PC-9 (cell line): Measurements from ENCODE around the gene CD19. TPM values are rescaled to one million over a fixed set of nuclear protein-coding genes. Genes with fewer than 3 reads are reported as not detected.
"Not testable (repeated sequence)": the region's sequence is repeated elsewhere in the genome, so short reads cannot be mapped to it uniquely, and the experiment has no call there.

ENCODE experiments used
- BruUV-seq: library from RNA; stranded (reverse); fragments of 400-500 nt; replicated peaks from 2 replicates; lab custom pipeline; 2021; lab: Mats Ljungman, UMichigan
- CTCF ChIA-PET: fragments of 300-600 bp; sonication (Branson Sonifier 250); formaldehyde crosslinking; loops from one replicate; lab custom pipeline; 2022; ENCODE audit warnings: antibody characterized with exemption; lab: Charles Lee
- POLR2A ChIA-PET: fragments of 300-600 bp; sonication (Branson Sonifier 250); formaldehyde crosslinking; loops from one replicate; lab custom pipeline; 2022; ENCODE audit warnings: antibody characterized with exemption; ENCODE audit not compliant: unreplicated experiment; lab: Charles Lee
- DNase-seq, 2 experiments: peaks; one replicate each; pipeline versions ENCODE4 v3.0.0 to v3.0.0-alpha.2; 2015 to 2022; ENCODE audit warnings: mixed read lengths in 1 of 2
- H2AFZ ChIP-seq: fragments of 200-600 bp; sonication (generic); 2 replicates; pipeline ENCODE4 v1.8.1; 2017; ENCODE audit warnings: antibody characterized with exemption
- H3F3A ChIP-seq: fragments of 200-600 bp; sonication (generic); 2 replicates; pipeline ENCODE4 v1.8.1; 2017; ENCODE audit warnings: antibody characterized with exemption, mild to moderate bottlenecking, low read depth; ENCODE audit not compliant: insufficient read depth
- H3K27ac ChIP-seq: fragments of 200-600 bp; sonication (generic); 2 replicates; pipeline ENCODE4 v1.6.1; 2016; ENCODE audit warnings: mixed run types
- H3K27me3 ChIP-seq: fragments of 200-600 bp; sonication (generic); 2 replicates; pipeline ENCODE4 v1.6.1; 2016; ENCODE audit warnings: low read depth, mixed run types; ENCODE audit not compliant: insufficient read depth
- H3K36me3 ChIP-seq: fragments of 200-600 bp; sonication (generic); 2 replicates; pipeline ENCODE4 v1.6.1; 2016; ENCODE audit warnings: low read depth, mixed run types
- H3K4me1 ChIP-seq: fragments of 200-600 bp; sonication (generic); replicated peaks from 2 replicates; pipeline ENCODE4 v1.6.1; 2016; ENCODE audit warnings: mixed run types; ENCODE audit not compliant: insufficient read depth
- H3K4me2 ChIP-seq: fragments of 200-600 bp; sonication (generic); 2 replicates; pipeline ENCODE4 v1.6.1; 2017; ENCODE audit warnings: mixed run types
- H3K4me3 ChIP-seq: fragments of 200-600 bp; sonication (generic); 2 replicates; pipeline ENCODE4 v1.6.1; 2016; ENCODE audit warnings: mixed run types
- H3K79me2 ChIP-seq: fragments of 200-600 bp; sonication (generic); 2 replicates; pipeline ENCODE4 v1.6.1; 2017; ENCODE audit warnings: low read depth, mixed run types
- H3K9me2 ChIP-seq: fragments of 200-600 bp; sonication (generic); 2 replicates; pipeline ENCODE4 v1.8.1; 2017; ENCODE audit warnings: mild to moderate bottlenecking; ENCODE audit not compliant: insufficient read depth
- H3K9me3 ChIP-seq: fragments of 200-600 bp; sonication (generic); 2 replicates; pipeline ENCODE4 v1.8.1; 2016; ENCODE audit warnings: low read depth; ENCODE audit not compliant: insufficient read depth
- H4K20me1 ChIP-seq: fragments of 200-600 bp; sonication (generic); 2 replicates; pipeline ENCODE4 v1.8.1; 2017; ENCODE audit not compliant: insufficient read depth
- CTCF ChIP-seq: fragments of 200-600 bp; sonication (generic); conservative IDR thresholded peaks from 2 replicates; pipeline ENCODE4 v1.6.1; 2017; ENCODE audit warnings: mixed run types, antibody characterized with exemption, mild to moderate bottlenecking, moderate library complexity
- EZH2 ChIP-seq: fragments of 200-600 bp; sonication (generic); IDR thresholded peaks from 2 replicates; pipeline ENCODE4 v1.8.0; 2017; ENCODE audit warnings: antibody characterized with exemption, low read depth
- intact Hi-C: fragments of 100-400 bp; cut with micrococcal nuclease; formaldehyde crosslinking; loops from one replicate; pipeline ENCODE4 v1.10.0; 2022; ENCODE audit not compliant: unreplicated experiment
- total RNA-seq: library from RNA; stranded (reverse); gene quantifications from 2 replicates; pipeline ENCODE4 v1.2.3, GENCODE V29; 2021

CD19 gene
- total RNA-seq, 1 experiment from 2014 or later, result not detected

GRCh38 chr16:28967156-28967555 is 35.4 kb downstream of the CD19 start:
- Histone ChIP-seq H3F3A (peaks cover 13% of the 10 kb centered on the region; the same call in 1 of the 2 replicates), H2AFZ (no peak overlapping the region), H3K9me3 (no peaks in the 10 kb centered on the region), H3K4me3 (no peak overlapping the region), H3K4me2 (no peak overlapping the region), H3K9me2 (no peaks in the 10 kb centered on the region), H3K36me3 (no peaks in the 10 kb centered on the region), H3K79me2 (no peaks in the 10 kb centered on the region), H3K27ac (no peak overlapping the region), H3K4me1 (no peaks in the 10 kb centered on the region), H4K20me1 (no peaks in the 10 kb centered on the region), H3K27me3 (no peaks in the 10 kb centered on the region)
- intact Hi-C loops, result no loop called here
- ChIA-PET CTCF (no interaction called here), POLR2A (no interaction called here)
- no peak for TF ChIP-seq EZH2
- no peak for TF ChIP-seq CTCF
- BruUV-seq, result no TSS peak
- DNase-seq, result no peak

- H4K20me1 ChIP-seq, H3K79me2 ChIP-seq, H3K4me3 ChIP-seq, H2AFZ ChIP-seq, POLR2A ChIA-PET, H3K27me3 ChIP-seq, H3K36me3 ChIP-seq, DNase-seq, H3K27ac ChIP-seq, BruUV-seq, H3K4me2 ChIP-seq, H3K4me1 ChIP-seq, H3K9me2 ChIP-seq, H3K9me3 ChIP-seq, CTCF ChIA-PET: not testable (repeated sequence)
- intact Hi-C loops, result loop anchor here (10.0 kb wide), 1 partner anchor 755 kb away; no protein-coding TSS in a partner anchor
- H3F3A ChIP-seq, result peaks cover 22% of the 10 kb centered on the region; the same call in 1 of the 2 replicates
Measured at GRCh38 chr16:28969696-28970095, 37.9 kb downstream of the CD19 start.

- Histone ChIP-seq H3F3A (peaks cover 17% of the 10 kb centered on the region; the same call in 1 of the 2 replicates), H3K27me3 (no peaks in the 10 kb centered on the region), H3K4me3 (peak overlapping the region; percentile 94), H3K27ac (peak overlapping the region; percentile 62), H2AFZ (peak overlapping the region; percentile 92), H3K4me2 (peak overlapping the region; percentile 89), H3K79me2 (peaks cover 18% of the 10 kb centered on the region), H3K36me3 (0 out of 2 replicates have a peak, but pooled peaks cover 6% of the 10 kb centered on the region), H3K4me1 (peaks cover 7% of the 10 kb centered on the region), H4K20me1 (no peaks in the 10 kb centered on the region), H3K9me3 (no peaks in the 10 kb centered on the region), H3K9me2 (no peaks in the 10 kb centered on the region)
- CTCF ChIA-PET, result interaction anchor here (0.6 to 0.7 kb wide), 3 partner anchors 26 to 874 kb away, joined by 3 read pairs; no protein-coding TSS in a partner anchor
- POLR2A ChIA-PET, result interaction anchor here (0.5 to 0.7 kb wide), 2 partner anchors 129 to 793 kb away, joined by 3 to 5 read pairs; no protein-coding TSS in a partner anchor
- intact Hi-C loops, result loop anchor here (10.0 kb wide), 1 partner anchor 751 kb away; no protein-coding TSS in a partner anchor
- DNase-seq, result peak; percentile 51 to 67
- TSS peak; percentile 96 for BruUV-seq
- TF ChIP-seq CTCF (peak; percentile 77), EZH2 (no peak)
Measured at GRCh38 chr16:28974007-28974436, 42.3 kb downstream of the CD19 start.
